ENCODE data around the gene ECHDC3. TPM values are rescaled to one million over a fixed set of nuclear protein-coding genes. Genes with fewer than 3 reads are reported as not detected.

Gene ECHDC3
- total RNA-seq, 1 experiment from 2014 or later, result 13.0 TPM

GRCh38 chr10:11728353-11728752 lies 13.8 kb upstream of the ECHDC3 start:
- Histone ChIP-seq H3K4me3 (replicated peaks in 1 of 2; ENCODE audit: low read depth in 1 of 2, low read length in 2 of 2) (no peak overlapping the region), H3K9ac (ENCODE audit: low read length) (no peak overlapping the region), H3K36me3 (ENCODE audit: control insufficient read depth in 1 of 2, insufficient read depth in 2 of 2, low read length in 2 of 2) (no peaks in the 10 kb centered on the region), H4K20me1 (ENCODE audit: insufficient read depth) (no peaks in the 10 kb centered on the region), H3K27me3 (ENCODE audit: insufficient read depth, low read length) (no peaks in the 10 kb centered on the region), H2AFZ (ENCODE audit: low read depth, low read length, poor library complexity, severe bottlenecking) (no peak overlapping the region), H3K9me3 (ENCODE audit: control insufficient read depth in 1 of 2, insufficient read depth in 1 of 2, low read depth in 1 of 2, low read length in 2 of 2) (peaks cover 0 to 3% of the 10 kb centered on the region in 2 experiments; a peak in 2 of 4 replicates), H3K79me2 (ENCODE audit: insufficient read depth, low read length) (no peaks in the 10 kb centered on the region), H3K4me2 (ENCODE audit: low read length) (no peak overlapping the region), H3K9me2 (ENCODE audit: insufficient read depth) (no peaks in the 10 kb centered on the region), H3K27ac (ENCODE audit: low read depth, low read length) (no peak overlapping the region), H3K4me1 (ENCODE audit: control insufficient read depth in 1 of 2, insufficient read depth in 2 of 2, low read length in 2 of 2) (no peaks in the 10 kb centered on the region)
- DNase-seq (ENCODE audit: low read depth, low spot score) (no peak), ATAC-seq (no peak)
- TF ChIP-seq TCF7L2 (IDR thresholded peaks at IDR 0.05; ENCODE audit: borderline replicate concordance, extremely low read depth, insufficient read depth, insufficient read length) (no peak), FOSL1 (IDR thresholded peaks at IDR 0.05; ENCODE audit: low read depth) (no peak), YY1 (IDR thresholded peaks at IDR 0.05; ENCODE audit: extremely low read depth, insufficient replicate concordance, low read depth, low read length) (no peak), CTCF (IDR thresholded peaks at IDR 0.05 in 2 of 3, conservative IDR thresholded peaks at IDR 0.05 in 1 of 3; ENCODE audit: borderline replicate concordance in 1 of 3, insufficient read depth in 1 of 3, low read depth in 2 of 3, low read length in 2 of 3) (no peak), POLR2A (IDR thresholded peaks at IDR 0.05; ENCODE audit: borderline replicate concordance, extremely low read depth, insufficient read depth, insufficient read length) (no peak), CEBPB (IDR thresholded peaks at IDR 0.05; ENCODE audit: low read depth) (no peak), SRF (IDR thresholded peaks at IDR 0.05; ENCODE audit: low read depth) (no peak), SIN3A (IDR thresholded peaks at IDR 0.05; ENCODE audit: low read depth) (no peak), POLR2AphosphoS5 (IDR thresholded peaks at IDR 0.05; ENCODE audit: low read depth, low read length) (no peak), SP1 (IDR thresholded peaks at IDR 0.05; ENCODE audit: low read depth) (no peak), ZBTB33 (IDR thresholded peaks at IDR 0.05; ENCODE audit: extremely low read depth, insufficient replicate concordance, low read length) (no peak), ZNF274 (IDR thresholded peaks at IDR 0.05; ENCODE audit: low read depth, low read length) (no peak), EZH2 (IDR thresholded peaks at IDR 0.05) (no peak), ATF3 (IDR thresholded peaks at IDR 0.05) (no peak)
- CTCF ChIA-PET, result no interaction called here
- intact Hi-C loops (cut with micrococcal nuclease), result no loop called here
- RAD21 ChIA-PET (ENCODE audit: low non-redundant PET in 1 of 2, low total read pairs in 2 of 2, uncharacterized antibody in 2 of 2, unreplicated experiment in 2 of 2), result no interaction called here
- BruUV-seq (replicated peaks), result no TSS peak
- POLR2A ChIA-PET, result no interaction called here
